Epidermal melanocyte (primary cell): ENCODE measurements around the gene GNAI1.

Experiments used
- DNase-seq: peaks from one replicate; pipeline ENCODE4 v3.0.0; 2011; ENCODE audit warnings: low spot score; ENCODE audit not compliant: insufficient read length

GNAI1 gene

GRCh38 chr7:80208700-80209099, 74.1 kb downstream of the GNAI1 start:
- DNase-seq, result no peak

DNA sequence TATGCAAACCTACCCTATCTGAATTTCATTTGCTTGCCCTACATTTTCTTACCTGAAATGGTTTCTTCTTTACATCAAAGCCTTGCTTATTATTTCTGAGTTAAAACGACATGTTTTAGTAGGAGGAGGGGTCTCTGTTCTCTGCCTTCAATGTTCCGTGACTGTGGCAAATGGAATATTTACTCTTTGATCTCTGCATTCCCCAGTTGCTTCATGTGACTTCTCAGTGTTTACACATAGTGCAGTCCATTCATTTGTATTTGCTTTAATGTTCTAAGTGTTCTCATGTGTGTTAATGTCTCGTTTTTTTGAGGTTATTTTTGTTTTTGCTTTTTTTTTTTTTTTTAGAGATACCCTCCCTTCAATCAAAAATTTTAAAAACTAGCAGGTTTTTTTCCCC, 75.8 kb downstream of the GNAI1 start:
- no peak for DNase-seq

DNA sequence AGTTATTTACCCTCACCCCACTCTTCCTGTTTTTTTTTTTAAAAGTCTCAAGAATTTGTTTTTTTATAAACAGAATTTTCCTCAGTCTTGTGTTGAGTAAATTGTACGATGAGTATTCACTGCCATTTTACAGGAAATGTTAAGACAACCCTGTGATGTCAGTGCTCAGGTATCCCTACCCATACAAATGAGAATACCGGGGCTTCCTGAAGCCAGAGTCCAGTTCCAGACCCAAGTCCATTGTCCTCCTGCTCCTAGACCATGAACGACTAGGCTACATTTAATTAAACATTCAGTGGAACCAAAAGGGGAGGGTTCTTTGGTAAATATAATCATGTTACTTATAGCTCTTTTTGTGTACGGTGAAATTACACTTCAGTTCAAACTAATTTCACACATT, 79.2 kb downstream of the GNAI1 start:
- DNase-seq, result no peak

DNA sequence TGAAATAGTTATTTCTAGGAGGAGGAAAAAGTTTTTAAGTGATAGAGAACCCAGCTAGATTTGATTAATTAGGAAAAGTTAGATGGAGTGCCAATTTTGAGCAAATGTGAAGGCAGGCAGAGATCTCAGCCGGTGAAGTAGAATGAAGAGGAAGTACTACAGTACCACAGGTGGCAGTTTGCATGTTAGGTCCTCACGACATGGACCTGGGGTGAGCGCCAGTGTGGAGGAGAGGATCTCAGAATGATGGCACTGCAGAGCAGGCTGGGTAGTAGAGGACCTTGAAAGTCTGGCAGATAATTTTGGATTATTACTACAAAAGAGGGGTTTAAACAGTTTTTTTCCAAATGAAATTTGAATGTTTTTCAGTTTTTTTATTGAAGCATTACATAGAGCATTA, 81.1 kb downstream of the GNAI1 start:
- no peak for DNase-seq

DNA sequence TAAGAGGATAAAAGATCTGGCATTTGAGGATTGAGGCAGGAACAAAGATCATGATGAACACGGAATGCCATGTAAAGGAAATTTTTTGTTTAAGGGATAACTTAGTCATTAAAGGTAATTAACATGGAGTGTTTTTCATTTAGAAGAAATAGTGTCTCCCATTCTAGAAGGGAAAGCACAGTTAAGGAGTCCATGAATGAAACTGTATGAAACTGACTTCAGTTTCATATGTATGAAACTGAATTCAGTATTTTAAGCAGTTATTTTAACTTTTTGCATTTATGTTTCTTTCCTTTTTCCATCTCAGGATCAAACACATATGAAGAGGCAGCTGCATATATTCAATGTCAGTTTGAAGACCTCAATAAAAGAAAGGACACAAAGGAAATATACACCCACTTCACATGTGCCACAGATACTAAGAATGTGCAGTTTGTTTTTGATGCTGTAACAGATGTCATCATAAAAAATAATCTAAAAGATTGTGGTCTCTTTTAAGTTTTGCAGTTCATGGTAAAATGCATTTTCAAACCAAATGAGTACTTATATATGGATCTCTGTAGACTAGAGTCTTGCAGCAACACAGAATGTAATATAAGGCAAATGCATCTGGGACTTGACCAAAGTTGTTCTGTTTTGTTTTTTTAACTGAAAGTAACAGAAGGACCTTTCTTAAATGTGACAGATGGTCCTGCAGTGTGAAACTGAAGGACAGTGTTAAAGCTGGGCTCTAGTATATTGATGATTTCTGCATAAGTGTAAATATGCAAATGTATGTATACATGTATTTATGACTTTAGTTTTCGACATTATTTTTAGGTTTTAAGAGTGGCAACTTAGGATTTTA, 82.6 kb downstream of the GNAI1 start:
- no peak for DNase-seq

DNA sequence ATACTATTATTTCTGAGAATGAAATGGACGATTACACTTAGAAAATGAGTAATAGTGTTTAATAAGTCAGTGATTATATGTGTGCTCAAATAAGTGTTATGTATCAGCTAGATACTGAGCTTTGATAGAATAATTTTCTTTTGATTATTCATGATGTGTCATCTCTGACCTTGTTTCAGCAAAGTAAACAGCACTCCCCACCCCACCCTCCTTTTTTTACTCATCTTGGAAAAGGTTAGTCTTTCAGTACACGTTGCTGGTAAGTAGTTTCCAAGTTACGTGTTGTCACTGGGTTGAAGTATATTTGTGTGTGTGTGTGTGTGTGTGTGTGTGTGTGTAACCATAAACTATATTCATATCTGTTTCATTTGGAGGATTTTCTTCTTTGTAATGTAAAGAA, 84.1 kb downstream of the GNAI1 start:
- DNase-seq, result no peak

GRCh38 chr7:80220022-80220634, 85.5 kb downstream of the GNAI1 start:
- DNase-seq, result no peak

DNA sequence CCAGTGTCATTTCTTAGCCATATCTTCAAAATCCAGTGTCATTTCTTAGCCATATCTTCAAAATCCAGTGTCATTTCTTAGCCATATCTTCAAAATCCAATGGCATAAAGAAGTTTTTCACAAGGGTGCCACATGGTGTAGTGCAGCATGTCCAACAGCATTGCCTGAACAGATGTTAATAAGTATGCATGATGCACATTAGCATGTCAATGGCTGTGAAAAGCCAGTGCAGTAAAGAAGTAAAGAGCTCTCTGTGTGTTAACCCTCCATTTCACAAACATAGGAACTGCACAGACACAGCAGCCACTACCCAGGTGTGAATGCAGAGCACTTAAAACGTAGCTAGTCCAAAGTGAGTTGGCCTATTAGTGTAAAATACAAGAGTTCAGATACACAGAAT, 89.8 kb downstream of the GNAI1 start:
- DNase-seq, result no peak

DNA sequence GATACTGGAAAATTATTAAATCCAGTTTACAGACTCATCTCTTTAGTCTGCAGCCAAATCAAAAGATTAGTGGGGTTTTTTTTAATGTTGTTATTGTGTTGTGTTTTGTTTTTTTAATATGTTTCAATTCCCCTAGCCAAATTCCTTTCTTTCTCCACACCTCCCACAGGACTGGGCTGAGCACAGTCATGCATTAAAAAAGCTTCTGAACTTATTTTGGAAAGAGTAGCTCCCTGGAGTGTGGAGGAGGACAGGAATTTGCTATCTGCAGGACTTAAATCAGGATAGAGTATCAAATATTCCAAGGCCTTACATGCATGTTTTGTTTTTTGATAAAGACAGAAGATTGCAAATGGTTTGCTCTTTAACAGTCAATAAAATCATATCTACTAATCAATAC, 90.7 kb downstream of the GNAI1 start:
- no peak for DNase-seq

GRCh38 chr7:80226629-80227028, 92.0 kb downstream of the GNAI1 start:
- no peak for DNase-seq

GRCh38 chr7:80230327-80230726, 95.7 kb downstream of the GNAI1 start:
- DNase-seq, result no peak

DNA sequence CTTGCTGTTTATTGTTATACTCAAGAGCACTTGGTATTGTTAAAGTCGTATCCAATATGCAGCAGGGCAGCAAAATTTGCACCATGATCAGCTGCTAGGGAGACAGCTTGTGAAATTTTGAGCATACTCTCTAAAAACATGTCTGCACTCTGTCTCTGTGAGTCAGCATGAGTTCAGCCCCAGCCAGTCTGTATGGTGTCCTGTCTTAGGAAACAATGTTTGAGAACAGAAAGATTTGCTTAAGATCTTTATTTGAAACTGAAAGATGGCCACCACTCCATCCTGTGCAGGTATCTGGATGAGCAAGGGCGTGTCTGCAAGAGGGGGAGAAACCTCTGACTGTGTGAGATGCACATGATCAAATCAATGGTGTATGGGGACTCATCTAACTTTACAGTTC, 97.1 kb downstream of the GNAI1 start:
- no peak for DNase-seq

DNA sequence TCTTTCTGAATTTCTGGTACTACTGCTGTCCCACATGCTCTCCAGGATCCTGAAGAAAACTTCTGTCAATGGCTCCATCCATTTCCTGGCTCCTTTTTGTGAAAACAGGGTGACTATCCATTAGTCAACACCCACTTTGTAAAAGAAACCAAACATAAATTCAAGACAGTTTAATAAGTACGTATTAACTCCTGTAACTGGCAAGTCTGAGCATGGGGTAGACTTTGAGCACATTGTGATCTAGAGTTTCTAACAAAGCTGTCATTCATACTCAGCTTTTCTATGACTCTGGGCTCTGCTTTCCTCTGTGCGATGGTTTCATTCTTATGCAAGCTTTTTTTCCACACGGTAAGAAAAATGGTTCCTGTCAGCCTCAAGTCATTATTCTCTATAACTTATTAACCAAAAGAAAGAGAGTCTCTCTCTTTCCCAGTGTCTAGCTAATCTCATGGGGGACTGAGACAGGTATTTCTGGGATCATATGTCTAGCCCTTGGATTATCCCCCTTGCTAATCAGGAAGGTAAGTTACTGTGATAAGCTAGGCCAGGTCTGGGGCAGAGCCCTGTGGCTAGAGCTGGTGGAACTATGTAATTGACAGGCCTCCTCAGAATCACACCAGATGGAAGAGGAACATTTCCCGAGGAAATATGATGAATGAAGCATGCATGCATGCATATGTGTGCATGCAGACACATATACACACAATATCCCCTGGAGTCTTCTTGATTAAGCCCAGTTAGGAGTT, 98.5 kb downstream of the GNAI1 start:
- no peak for DNase-seq

GRCh38 chr7:80235334-80235733, 100.7 kb downstream of the GNAI1 start:
- DNase-seq, result no peak

DNA sequence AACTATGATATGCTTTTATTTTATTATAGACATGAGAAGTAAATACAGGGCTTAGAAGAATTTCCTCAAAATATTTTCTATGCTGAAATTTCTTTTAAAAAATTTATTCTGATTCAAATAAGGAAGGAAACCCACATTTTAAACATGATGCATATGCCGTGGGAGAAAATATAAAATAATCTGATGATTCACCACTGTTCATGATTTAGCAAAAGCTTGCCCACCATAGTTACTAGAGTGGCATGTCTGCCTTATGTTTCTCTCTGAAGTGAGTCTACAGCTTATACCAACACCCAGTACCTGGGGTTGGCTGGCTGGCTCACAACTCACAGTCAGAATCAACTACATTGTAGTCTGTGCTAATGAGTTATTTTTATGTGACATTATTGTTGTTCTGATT, 102.0 kb downstream of the GNAI1 start:
- DNase-seq, result no peak

- DNase-seq, result no peak
Observed at GRCh38 chr7:80240265-80241025, 105.8 kb downstream of the GNAI1 start.

- no peak for DNase-seq
Observed at GRCh38 chr7:80241671-80242070, 107.0 kb downstream of the GNAI1 start.

DNA sequence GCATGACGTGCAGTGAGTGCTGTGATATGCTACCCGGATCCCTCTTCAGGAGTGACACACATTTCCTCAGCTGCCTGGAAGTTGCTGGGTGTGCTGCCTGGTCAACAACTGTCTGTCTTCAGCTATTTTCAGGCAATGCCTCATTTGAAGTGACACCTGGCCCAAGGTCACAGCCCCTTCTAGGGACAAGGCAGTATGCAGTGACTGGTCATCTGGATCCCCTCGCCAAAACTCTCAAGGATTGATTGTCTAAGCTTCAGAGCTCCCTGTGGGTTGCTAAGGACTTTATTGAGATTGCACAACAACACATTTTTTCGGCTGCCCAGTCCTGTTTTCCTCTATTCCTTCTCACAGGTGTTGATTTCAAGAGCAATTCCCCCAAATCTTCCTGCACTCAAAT, 108.8 kb downstream of the GNAI1 start:
- DNase-seq, result no peak

DNA sequence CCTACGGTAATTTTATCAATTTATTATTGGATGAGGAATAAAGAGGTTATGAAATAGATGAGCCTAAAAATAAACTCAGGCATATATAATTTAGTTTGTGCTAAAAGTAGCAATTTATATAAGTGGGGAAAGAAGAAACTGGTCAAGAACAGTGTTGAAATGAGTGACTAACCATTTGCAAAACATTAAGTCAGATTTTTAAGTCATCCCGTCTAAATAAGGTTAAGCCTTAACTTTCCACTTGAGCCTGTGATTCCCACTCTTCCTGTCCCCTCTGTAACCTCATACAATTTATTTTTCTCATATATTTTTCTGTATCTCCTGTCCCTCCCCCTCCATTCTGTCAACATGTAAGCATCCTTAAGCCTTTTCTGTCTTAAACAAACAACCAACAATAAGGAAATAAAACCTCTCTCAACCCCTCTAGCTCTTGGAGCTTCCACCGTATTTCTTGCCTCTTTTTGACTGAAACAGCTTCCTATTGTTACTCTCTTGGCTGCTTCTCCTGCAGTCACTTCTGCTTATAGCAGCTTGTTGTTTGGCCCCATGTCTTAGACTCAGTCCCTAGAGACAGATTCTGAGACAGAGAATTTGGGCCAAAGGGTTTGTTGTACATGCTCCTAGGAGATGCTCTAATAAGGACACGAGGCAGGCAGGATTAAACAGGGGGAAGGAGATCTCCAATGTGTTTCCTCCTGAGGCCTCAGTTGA, 109.7 kb downstream of the GNAI1 start:
- DNase-seq, result no peak

GRCh38 chr7:80247144-80247543, 112.5 kb downstream of the GNAI1 start:
- no peak for DNase-seq

- DNase-seq, result no peak
Observed at GRCh38 chr7:80247891-80248290, 113.3 kb downstream of the GNAI1 start.
